HuH-7 (cell line): Measurements from ENCODE around the gene ADAMTS18.
"Not testable (repeated sequence)": the region's sequence is repeated elsewhere in the genome, so short reads cannot be mapped to it uniquely, and the experiment has no call there.

Source experiments
- DNase-seq: peaks from one replicate; pipeline ENCODE4 v3.0.0; 2011; ENCODE audit warnings: low spot score

Gene ADAMTS18

GRCh38 chr16:77434530-77435271 is at the start of gene ADAMTS18:
Gene ADAMTS18 (minus strand): TSS chr16:77435034. CDS start chr16:77434695, 339 bp downstream.
- no peak for DNase-seq

GRCh38 chr16:77480681-77481315 is 46.0 kb upstream of the ADAMTS18 start:
- DNase-seq = no peak

- no peak for DNase-seq
Observed at GRCh38 chr16:77472262-77472661, 37.4 kb upstream of the ADAMTS18 start.

DNA sequence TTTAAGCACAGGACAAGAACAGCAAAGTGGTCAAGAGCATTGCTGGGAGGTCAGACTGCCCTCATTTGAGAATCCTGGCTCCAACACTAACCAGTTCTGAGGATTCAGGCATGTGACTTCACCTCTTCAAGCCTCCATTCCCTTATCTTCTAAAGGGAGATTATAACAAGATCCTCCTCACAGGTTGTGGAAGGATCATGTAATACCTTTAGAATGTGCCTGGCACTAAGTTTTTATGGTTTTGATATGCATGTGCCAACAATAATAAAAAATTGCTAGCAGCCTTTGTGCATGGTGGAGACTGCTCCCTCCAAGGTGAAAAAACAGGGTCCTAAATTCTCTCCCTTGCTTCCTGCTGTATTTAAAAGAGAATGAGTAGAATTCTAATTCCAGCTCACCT is 36.0 kb upstream of the ADAMTS18 start:
- no peak for DNase-seq

- DNase-seq = no peak
Observed at GRCh38 chr16:77469634-77470033, 34.8 kb upstream of the ADAMTS18 start.

DNA sequence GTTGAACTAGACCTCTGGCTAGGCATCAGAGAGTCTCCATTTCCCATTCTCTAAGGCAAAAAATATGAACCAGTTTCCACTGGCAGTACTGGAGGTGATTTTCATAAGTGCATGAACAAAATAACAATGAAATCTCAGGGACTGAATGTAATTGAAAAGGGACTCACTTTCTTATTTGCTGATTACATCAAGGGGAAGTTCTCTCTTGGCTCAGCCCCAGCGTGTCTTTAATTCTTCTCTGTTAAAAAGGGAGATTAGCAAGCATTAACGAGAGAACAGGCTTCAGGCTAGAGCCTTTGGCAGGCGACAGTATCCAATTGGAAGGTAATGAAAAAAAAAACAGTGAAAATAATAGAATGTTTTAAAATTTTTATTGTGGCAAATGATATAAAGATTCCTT is 34.0 kb upstream of the ADAMTS18 start:
- DNase-seq = no peak

DNA sequence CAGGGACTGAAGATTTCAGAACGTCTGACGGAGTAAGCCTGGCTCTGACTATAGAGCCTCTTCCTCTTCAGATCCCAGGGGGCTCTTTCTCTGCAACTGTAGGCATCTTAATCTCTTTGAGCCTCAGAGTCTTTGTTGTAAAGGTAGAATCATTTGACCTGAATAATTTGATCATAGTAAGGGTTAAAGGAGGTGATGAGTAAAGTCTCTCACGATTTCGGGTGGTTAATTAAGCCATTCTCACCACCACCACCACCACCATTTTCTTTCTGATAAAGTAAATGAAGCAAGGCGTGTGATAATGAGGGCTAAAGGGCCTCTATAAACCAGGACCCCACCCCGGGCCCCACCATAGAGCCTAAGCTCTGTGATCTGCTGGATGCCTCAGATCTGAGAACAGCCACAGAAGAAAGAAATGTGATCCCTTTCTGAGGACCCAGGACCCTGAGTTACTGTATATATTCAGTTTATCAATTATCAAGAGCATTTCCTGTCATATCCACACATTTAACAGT is 33.0 kb upstream of the ADAMTS18 start:
- no peak for DNase-seq

DNA sequence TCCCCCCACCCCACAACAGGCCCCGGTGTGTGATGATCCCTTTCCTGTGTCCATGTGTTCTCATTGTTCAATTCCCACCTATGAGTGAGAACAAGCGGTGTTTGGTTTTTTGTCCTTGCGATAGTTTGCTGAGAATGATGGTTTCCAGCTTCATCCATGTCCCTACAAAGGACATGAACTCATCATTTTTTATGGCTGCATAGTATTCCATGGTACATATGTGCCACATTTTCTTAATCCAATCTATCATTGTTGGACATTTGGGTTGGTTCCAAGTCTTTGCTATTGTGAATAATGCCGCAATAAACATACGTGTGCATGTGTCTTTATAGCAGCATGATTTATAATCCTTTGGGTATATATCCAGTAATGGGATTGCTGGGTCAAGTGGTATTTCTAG is 28.8 kb upstream of the ADAMTS18 start:
- not testable (repeated sequence) for DNase-seq

- DNase-seq = no peak
Observed at GRCh38 chr16:77462894-77463293, 28.1 kb upstream of the ADAMTS18 start.

- no peak for DNase-seq
Observed at GRCh38 chr16:77459534-77460254, 24.9 kb upstream of the ADAMTS18 start.

DNA sequence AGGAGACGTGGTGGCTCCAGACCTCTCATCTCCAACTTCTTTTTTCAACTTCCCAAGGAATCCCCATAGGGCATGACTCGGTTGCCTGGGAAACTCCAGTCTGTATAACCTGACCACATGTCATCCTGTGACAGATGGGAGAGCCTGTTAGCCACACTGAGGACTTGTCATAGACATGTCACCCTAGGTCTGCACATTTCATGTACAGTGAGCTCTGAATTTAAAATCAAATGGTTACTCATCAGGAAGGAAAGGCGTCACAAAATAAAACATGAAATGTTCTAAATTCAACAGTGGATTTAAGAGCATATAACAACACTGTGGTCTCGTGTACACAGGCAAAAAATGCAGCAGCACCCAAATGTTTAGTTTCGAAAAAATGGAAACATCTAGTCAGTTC is 22.2 kb upstream of the ADAMTS18 start:
- DNase-seq = no peak

DNA sequence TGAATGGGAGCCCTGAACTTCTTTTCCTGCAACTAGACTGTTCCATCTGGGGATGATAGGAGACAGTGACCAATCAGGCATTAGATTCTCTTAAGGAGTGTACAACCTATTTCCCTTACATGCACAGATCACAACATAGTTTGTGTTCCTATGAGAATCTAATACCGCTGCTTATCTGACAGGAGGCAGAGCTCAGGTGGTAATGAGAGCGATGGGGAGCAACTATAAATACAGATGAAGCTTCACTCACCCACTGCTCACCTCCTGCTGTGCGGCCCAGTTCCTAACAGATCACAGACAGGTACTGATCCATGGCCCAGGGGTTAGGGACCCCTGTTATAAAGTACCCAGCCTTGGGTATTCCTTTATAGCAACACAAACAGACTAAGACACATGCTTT is 17.4 kb upstream of the ADAMTS18 start:
- DNase-seq = no peak

DNA sequence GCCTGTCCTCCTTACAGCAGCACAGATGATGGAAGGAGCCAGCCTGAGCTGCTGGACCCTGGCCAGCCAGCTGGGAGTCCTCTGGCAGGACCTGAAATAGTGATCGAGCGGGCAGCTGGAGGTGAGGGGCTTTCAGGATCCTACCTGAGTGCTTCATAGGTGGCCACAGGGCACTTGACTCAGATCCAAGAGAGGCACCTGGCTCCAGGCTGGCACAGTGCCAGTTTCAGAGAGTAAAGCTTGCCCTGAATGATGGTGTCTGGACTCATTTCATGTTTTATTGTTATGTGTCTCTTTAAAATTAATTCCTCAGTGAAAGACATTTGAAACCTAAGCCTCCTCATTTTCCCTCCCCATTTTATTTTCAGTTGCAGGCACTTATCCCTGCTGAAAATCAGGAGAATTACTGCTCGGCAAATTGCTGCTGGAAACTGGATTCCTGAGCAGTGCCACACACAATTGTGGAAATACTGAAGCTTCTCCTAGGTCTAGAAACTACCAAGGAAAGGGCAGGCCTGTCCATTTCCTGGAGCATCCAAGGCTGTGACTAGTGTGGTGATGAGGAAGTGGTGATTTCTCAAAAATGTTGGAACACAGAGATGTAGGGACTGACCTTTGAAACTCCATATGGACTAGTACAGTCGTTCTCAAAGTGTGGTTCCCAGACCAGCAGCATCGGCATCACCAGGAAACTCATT is 16.1 kb upstream of the ADAMTS18 start:
- no peak for DNase-seq

- no peak for DNase-seq
Observed at GRCh38 chr16:77449208-77449607, 14.4 kb upstream of the ADAMTS18 start.

GRCh38 chr16:77445324-77445723 is 10.5 kb upstream of the ADAMTS18 start:
- no peak for DNase-seq

- DNase-seq = no peak
Observed at GRCh38 chr16:77444147-77444460, 9.3 kb upstream of the ADAMTS18 start.

GRCh38 chr16:77443357-77444146 is 8.7 kb upstream of the ADAMTS18 start:
- no peak for DNase-seq

DNA sequence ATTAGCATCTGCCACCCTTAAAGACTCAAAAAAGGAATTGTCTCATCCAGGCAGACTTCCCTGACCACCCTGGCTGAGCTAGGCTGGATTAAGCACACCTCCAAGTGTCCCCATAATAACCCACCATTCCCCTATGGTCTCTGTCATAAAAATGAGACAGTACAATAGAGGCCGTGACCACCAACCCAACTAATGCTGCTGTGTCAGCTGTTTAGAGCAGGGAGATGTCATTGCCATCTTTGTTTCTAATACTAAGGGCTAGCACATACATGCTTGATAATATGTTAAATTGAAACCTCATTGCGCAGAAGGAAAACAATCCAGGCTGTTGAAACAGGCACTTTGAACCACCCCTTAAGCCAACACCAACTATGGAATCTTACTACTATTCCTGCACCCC is 7.2 kb upstream of the ADAMTS18 start:
- DNase-seq = no peak

GRCh38 chr16:77439106-77439505 is 4.3 kb upstream of the ADAMTS18 start:
- no peak for DNase-seq

DNA sequence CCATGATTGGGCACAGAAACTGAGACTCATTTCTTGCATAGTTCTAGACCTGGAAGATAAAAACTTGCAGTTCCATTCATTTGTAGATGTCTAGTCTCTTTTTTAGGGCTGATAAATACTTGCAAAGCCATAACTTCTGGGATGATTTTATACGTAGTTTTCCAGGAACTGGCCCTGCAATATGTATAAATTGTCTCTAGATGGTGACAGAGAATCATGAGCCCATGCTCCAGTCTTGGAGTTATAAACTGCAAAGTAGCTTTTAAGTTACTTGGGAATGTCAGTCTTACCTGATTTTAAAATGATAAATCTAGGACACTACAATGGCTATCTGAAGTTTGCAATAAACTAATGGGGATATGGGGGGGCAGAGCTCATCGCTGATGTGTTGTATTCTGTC is 3.0 kb upstream of the ADAMTS18 start:
- DNase-seq = peak; percentile 33

DNA sequence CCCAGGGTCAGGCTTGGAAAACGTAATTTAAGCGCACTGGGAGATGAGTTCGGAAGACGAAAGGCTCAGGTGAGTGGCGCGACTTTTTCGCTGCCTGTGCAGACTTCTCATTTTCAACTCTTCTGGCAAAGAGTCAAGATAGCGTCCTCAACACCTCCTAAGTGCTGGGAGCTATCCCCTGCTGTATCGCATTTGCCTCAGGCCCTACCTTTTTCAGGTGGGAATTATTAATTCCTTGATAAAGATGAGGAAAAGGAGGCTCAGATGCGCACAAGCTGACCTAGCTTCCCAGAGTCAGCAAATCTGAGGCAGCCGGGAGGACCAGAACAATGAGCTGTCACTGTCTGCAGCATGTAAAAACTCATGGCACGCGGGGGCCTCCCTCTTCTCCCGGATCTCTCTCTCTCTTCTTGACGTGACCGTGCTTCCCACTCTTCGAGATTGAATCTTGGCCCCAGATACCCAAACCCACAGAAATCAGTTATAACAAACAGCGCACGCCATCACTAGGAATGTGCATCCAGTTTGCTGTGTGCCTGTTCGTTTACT is 512 bp upstream of the ADAMTS18 start:
- DNase-seq = no peak
